NCI-H748 (cell line): ENCODE data around the gene CTNNBL1.
"Not testable (repeated sequence)": the region's sequence is repeated elsewhere in the genome, so short reads cannot be mapped to it uniquely, and the experiment has no call there.

Experiments
- DNase-seq: peaks from one replicate; lab custom pipeline; 2025; ENCODE audit not compliant: unreplicated experiment; lab: John Stamatoyannopoulos, UW

The CTNNBL1 gene

DNA sequence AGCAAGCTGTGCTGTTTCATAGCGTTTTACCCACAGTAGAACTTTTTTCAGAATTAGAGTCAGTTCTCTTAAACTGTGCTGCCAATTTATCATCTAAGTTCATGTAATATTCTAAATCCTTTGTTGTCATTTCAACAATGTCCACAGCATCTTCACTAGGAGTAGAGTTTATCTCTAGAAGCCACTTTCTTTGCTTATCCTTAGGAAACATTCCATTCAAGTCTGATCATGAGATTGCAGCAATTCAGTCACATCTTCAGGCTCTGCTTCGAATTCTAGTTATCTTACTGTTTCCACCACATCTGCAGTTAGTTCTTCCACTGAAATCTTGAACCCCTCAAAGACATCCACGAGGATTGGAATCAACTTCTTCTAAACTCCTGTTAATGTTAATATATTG is 12.5 kb downstream of the CTNNBL1 start:
- DNase-seq = no peak

DNA sequence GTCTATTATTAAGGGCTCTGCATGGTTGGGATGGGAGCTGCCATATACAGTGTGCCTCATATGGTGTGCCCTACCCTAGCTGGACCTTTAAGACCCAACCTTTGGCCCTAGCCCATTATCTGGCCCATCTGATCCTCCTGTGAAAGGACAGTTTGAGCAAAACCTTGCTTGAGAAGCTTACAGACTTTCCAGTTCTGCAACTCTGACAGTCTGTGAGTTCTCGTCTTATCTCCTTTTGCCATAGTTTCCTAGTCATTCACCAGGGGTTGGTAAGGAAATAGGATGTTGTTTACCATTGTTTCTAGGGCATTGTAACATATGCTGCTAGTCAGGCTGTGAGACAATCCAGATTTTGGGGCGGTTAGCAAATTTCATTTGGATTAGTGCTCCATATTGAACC is 17.2 kb downstream of the CTNNBL1 start:
- no peak for DNase-seq

DNA sequence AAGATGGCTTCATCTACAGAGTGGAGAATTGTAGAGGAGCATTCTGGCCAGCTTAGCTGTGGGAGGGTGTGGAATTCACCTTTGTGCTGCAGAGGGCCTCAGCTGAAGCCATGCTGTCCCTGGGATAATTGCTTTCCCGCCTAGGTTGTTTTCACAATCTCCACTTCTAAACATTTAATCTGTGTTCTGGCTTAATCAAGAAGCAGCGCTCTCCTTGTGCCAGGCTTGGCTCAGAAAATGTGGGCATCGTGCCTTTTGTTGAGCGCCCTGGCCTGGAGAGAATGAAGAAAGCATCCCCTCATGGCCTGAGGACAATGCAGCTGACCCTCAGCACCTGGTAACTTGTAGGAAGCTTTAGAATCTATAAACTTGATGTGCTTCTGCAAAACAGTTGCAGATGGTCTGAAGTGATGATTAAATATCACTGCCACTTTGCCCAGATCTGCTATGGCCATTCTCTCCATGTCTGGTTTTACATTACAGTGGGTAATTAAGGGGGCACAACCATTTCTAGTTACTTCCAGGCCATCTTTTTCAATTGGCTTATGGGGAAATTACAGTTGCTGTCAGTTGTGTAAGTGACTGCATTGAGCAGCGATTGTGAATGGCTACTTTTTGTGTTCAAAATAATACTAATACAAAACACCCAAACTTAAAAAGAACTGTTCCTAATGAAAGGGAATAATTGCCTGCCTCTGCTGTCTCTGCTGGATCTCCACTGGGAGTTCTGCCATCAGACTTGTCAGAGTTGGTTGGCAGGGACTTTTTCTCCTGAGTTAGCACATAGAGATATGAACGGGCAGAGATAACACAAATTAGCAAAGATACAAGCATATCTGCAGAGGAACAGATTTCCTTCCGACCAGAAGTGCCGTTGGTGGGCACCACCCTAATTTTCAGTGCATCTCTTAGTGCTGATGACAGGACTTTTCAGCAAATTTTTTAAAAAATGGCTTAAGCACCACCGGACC is 18.4 kb downstream of the CTNNBL1 start:
- peak; percentile 63 for DNase-seq

DNA sequence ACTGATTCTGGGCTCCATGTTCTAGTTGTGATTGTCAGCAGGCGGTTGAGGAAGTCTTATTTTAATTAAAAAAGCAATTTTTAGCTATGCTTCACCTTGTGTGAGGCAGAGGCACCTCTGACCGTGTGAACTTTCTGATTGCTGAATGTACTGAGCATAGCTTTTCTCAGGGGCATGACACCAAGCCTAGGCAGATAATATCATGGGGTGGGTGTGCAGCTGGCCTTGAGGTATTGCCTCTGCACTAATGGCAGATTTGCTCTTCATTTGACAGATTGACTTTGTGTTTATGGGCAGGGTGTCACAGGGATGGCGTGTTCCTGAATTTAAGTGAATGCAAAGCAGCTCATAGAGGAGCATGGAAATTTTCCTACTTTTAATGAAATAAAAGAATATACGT is 19.6 kb downstream of the CTNNBL1 start:
- no peak for DNase-seq

DNA sequence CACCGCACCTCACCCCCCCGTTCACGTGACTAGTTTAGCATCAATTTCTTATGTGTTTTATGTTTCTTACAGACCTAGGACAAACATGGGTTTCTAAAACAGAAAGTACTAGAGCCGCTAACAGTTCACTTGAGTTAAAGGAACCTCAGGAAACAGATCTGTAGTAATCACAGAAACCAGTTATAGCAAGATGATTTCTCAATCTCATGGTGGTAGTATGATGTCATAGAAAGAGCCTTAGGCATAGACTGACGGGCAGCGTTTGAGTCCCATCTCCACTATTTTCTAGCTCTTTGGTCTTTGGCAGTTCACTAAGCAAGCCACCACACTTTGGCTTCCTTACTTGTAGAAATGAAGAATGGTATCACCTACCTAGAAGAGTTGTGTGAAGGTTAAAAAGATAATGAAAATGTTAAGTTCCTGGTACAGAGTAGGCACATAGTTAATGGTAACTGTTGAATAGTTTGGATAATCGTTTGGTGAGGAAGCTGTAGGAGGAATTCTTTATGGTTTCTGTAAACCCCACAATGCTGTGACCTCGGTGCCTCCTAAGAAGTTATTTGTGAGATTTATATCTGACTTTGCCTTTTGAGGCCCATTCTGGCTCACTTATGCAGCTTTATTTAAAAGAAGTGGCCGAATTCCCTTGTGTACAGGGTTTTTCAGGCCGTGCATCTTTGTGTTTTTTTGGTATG is 21.3 kb downstream of the CTNNBL1 start:
- no peak for DNase-seq

DNA sequence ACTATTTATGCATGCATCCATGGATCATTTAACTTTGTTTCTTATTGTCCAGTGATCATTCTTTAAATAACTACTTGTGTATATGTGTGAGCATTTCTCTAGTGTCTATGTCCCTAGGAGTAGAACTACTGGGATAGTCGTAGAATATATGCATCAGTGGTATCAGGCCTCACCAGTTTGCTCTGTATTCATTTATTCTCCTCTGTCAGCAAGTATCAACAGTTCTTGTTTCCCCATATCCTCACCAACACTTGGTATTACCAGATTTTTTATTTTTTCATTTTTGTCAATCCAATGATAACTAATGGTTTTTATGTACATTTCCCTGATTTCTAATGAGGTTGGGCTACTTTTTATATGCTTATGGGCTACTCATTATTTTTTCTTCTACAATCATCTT is 27.9 kb downstream of the CTNNBL1 start:
- no peak for DNase-seq

DNA sequence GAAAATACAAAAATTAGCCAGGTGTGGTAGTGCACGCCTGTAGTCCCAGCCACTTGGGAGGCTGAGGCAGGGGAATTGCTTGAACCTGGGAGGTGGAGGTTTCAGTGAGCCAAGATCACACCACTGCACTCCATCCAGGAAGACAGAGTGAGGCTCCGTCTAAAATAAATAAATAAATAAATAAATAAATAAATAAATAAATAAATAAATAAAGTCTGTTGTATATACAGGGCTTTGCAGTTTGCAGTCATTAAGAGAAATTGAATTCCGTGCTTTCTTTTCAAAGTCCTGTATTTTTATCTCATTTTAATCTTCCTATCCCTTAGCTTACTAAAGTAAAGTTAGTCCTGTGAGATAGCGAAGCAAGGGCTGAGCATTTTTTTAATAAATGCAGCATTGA is 28.5 kb downstream of the CTNNBL1 start:
- not testable (repeated sequence) for DNase-seq

DNA sequence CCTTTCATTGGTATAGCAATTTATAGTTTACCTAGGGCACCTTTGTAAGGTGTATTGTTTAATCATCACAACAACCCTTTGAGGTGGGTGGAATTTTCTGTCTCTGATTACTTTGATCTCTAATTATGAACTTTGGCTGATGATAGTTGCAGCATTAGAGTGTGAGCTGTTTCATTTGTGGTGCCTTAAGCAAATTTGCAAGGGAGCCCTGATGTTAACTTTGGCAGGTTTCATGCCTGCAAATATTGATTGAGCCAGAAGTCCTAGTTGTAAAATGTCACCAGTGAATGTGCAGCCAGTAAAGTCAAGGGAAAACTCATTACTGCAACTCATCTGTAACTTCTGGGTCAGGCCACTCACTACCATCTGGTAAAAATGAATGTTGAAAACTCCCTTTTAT is 29.8 kb downstream of the CTNNBL1 start:
- no peak for DNase-seq

DNA sequence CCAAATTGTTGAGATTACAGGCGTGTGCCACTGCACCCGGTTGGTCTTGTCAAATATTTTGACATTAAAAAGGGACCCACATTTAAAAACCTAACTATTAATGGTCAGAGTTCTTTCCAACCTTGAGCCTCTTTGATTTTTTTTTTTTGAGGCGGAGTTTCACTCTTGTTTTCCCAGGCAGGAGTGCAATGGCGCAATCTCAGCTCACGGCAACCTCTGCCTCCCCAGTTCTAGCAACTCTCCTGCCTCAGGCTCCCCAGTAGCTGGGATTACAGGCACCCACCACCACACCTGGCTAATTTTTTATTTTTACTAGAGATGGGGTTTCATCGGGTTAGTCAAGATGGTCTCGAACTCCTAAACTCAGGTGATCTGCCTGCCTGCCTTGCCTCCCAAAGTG is 31.3 kb downstream of the CTNNBL1 start:
- DNase-seq = no peak

DNA sequence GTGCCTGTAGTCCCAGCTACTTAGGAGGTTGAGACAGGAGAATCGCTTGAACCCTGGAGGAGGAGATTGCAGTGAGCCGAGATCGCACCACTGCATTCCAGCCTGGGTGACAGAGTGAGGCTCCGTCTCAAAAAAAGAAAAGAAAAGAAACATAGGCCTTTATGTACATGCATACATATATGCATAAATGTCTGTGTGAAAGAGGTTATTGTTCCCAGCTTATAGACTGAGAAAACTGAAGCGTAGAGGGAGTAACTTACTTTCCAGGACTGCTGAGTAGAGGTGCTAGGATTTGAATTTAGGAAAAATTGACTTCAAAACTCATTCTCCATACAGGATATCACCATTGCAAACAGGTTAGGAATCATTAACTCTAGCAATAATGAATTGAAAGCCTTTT is 32.0 kb downstream of the CTNNBL1 start:
- DNase-seq = no peak

DNA sequence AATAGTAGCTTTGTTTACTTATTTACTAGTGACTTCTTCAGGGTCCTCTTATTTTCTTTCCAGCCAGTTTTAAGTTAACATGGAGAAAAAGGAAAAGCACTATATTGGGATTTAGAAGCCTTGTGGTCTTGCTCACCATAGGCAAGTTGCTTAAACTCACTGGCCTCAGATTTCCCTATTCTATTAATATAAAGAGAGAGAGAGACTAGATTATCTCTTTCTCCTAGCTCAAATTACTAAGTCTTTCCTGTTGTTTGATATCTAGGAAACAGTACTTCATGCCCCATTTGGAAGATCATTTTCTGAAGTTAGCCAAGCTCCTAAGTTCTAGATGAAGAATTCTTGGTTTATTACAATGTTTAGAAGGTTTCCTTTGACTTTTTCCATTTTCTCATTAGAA is 32.5 kb downstream of the CTNNBL1 start:
- no peak for DNase-seq

DNA sequence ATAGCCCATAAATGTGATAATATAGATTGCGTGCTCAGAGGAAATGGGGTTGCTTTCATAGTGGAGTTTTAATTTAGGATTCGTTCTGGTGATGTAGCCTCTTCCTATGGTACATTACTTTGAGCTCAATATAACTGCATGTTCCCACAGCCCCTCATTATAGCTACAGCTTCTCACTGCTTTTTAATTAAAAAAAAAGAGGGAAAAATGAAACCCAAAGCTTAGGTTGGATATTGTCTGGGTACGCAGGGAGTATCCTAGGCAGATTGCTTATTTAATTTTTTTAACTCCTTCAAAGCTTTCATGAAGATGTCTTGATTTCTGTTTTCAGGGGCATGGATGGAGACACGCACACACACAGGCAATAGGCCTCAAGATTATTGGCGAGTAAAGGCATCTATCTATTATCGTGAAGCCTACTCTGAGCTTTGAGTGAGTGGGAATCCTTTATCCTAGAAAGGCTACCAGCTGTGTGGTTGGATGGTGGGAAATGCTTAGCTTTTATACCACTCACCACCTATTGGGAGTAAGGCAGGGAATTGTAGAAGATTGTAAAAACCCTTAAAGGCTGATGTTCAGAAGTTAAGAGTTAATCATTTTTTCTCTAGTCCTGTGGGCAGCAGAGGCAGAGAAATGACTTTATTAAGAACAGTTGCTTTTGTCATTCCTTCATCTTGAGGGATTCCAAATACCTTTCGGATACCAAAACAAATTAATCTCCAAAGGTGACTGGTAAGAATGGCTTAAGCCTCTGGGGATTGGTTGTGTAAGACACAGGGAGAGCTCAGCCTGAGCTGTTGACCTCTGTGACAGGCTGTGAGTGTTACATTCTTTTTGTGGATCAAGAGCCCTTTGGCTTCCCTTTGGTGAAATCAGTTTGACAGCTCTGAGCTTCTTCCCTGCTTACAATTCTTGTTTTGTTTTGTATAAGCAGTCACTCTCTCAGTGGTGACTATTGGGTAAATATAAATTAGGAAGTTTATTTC is 33.4 kb downstream of the CTNNBL1 start:
- no peak for DNase-seq

DNA sequence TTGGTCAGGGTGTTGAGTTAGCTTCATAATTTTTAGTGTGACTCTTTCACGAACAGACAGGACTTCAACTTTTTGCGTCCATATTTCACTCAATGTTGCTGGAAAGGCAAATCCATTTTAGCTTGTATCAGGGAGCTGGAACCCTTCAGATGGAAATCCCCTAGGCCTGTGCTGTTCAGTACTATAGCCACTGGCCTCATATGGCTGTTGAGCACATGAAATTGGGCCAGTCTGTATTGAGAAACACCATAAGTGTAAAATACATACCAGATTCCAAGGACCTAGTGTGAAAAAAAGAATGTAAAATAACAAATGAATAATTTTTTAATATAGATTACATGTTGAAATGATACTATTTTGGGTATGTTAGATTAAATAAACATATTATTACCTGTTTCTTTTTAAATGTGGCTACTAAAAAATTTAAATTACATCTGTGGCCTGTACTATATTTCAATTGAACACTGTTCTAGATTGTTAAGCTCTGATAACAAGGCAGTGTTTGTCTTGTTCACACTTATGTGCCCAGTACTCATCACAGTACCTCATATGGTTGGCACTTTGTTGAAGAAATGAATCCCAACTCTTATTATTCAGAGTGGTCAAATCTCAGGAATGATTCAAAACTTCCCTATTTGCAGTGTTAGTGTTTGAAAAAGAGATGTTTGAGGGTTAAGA is 34.3 kb downstream of the CTNNBL1 start:
- no peak for DNase-seq

DNA sequence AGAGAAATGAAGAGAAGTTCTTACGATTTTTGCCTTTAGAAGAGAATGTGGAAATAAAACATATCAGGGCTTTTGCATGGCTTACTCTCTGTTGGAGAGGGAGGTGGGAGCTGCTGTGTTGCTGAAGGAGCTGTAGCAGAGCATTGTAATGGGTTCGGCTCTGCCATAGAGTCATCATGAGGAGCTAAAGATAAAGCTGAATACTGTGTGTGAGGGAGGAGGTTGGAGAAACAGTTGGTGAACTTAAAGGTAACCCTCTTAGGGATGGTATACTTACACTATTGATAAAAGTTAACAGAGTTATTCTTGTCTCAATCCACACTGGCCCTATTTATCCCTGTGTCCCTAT is 34.8 kb downstream of the CTNNBL1 start:
- no peak for DNase-seq

DNA sequence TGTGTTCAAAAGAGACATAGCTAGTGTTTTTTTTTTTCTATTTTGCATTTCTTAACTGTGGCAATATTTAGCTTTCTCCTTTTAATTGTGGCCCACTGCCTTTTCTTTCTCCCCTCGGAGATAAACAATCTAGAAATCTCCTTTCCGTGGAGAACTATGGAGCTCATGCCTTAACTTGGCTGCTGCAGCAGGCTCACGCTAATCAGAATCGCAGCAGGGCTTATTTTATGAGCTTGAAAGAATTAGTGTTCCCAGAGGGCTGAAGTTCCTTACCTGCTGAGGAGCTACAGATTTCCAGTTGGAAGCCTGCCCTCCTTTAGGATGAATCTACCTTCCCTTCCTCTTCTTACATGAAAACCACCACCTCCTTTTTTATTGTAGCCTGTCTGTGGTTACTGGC is 35.6 kb downstream of the CTNNBL1 start:
- DNase-seq = no peak

DNA sequence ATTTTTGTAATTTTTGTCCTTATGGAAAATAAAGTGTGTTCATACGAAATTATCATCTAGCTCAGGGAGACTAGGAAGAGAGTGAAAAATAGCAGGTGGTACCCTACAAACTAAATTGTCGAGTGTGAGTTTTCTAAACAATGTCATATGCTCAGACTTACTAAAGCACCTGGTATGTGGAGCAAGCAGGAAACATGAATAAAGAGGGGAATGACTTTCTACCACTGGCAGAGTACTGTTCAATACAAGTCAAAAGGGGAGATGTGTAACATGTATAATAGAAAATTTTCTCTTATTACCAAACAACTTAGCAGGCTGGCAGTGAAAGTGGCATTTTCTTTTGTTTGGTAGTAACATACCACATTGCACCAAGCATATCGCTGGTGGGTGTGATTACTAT is 36.1 kb downstream of the CTNNBL1 start:
- no peak for DNase-seq

DNA sequence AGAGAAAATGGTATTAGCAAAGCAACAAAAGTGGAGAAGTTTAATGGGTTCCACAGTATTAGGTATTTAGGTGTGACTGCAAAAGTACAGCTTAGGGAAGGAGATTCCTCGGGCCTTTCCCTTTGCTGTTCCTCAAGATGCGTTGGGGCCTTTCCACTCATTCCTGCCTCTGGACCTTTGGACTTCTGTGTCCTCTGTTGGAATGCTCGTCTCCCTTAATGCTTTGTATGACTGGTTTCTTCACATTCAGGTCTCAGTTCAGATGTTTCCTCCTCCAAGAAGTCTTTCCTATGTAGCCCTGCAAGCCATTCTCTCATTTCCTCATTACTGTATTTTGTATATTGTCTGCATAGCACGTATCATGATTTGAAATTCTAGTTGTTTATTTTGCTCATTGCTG is 39.6 kb downstream of the CTNNBL1 start:
- DNase-seq = no peak

DNA sequence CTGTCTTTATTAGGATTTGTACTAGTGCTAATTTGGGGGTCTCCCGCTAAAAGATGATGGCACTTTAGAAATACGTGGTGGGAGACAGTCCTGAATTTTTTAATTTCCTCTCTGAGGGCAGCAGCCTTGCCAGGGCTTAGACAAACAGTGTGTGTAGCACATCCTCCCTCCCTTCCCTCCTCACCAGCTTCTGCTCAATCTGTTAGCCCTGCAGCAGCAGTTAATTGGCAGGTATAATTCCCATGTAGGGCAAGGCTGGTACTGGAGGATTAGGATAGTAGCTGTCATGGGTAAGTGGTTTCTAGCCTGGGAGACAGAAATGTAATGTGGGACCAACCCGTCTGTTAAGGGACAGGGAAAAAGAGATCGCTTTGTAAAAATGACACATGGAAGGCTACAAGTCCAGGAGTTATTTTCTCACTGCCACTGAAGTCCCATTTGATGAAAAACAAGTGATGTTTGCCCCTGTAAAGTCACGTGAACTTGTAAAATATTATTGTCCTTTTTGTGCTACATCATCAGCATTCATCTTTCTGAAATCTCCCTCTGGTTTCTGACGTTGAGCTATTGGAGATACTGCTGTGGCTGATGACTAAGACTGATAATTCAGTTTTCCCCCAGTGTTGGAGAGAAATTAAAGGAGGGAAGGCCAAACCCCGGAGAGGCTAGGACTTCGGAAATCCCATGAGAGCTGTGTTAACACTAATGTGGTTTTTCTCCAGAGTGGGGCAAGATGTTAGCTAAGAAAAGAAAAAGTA is 40.6 kb downstream of the CTNNBL1 start:
- DNase-seq = no peak

DNA sequence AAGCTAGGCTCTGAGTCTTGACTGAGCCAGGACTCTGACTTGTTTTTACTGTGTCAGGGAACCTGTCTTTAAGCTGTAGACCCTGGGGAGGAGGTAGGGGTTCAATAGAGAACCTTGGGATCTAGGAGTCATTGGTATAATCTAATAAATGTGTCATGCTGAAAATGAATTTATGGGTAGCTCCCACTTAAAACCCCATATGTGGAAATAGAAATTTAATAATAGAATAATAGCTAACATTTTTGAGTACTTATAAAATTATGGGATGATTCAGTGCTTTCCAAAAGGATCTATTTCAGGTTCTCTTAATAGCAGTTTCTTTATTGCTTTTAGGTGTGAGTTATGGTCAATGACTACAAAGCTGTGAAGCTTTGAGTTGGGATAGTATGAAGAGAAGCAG is 41.7 kb downstream of the CTNNBL1 start:
- no peak for DNase-seq

DNA sequence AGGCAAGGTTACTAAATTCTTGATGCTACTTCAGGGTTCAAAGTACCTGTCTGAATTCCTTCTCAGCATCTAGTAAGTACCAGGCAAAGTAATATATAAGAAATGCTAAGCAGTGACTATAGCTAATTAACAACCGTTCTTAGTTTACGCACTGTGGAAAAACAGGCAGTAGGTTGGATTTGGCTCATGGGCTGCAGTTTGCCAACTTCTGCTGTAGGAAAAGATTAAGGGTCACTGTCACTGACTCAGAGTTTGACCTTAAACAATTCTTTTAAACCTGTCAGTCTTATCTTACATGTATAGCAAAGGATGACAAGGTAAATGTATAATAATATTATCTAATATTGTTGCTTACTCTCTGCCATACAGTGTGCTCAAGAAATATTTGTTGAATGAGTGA is 42.3 kb downstream of the CTNNBL1 start:
- DNase-seq = no peak
